ENCODE results near the gene MAP2K5.

Gene MAP2K5

GRCh38 chr15:67828969-67829646 lies 286.6 kb downstream of the MAP2K5 start:
- no peak for TF ChIP-seq CTCF (IDR thresholded peaks at IDR 0.05)
- TF ChIP-seq ZFX (IDR thresholded peaks at IDR 0.05; ENCODE audit: borderline replicate concordance) = no peak
- no peak overlapping the region for H3K27ac ChIP-seq

- no peak overlapping the region for H3K27ac ChIP-seq
- TF ChIP-seq CTCF (IDR thresholded peaks at IDR 0.05) (no peak), ZFX (IDR thresholded peaks at IDR 0.05; ENCODE audit: borderline replicate concordance) (no peak)
These were observed 287.4 kb downstream of the MAP2K5 start for GRCh38 chr15:67829647-67830504.

- TF ChIP-seq ZFX (IDR thresholded peaks at IDR 0.05; ENCODE audit: borderline replicate concordance) (no peak), CTCF (IDR thresholded peaks at IDR 0.05) (no peak)
- no peak overlapping the region for H3K27ac ChIP-seq
These were observed 288.9 kb downstream of the MAP2K5 start for GRCh38 chr15:67831363-67831762.

GRCh38 chr15:67832031-67832551 lies 289.6 kb downstream of the MAP2K5 start:
- TF ChIP-seq CTCF (IDR thresholded peaks at IDR 0.05) (peak; percentile 44), ZFX (IDR thresholded peaks at IDR 0.05; ENCODE audit: borderline replicate concordance) (no peak)
- no peak overlapping the region for H3K27ac ChIP-seq

- no peak for TF ChIP-seq CTCF (IDR thresholded peaks at IDR 0.05)
- no peak for TF ChIP-seq ZFX (IDR thresholded peaks at IDR 0.05; ENCODE audit: borderline replicate concordance)
These were observed 290.6 kb downstream of the MAP2K5 start for GRCh38 chr15:67832897-67833709.

GRCh38 chr15:67833710-67834511 lies 291.4 kb downstream of the MAP2K5 start:
- H3K27ac ChIP-seq = no peak overlapping the region
- TF ChIP-seq ZFX (IDR thresholded peaks at IDR 0.05; ENCODE audit: borderline replicate concordance) = no peak
- peak; percentile 75 for TF ChIP-seq CTCF (IDR thresholded peaks at IDR 0.05)

More at GRCh38 chr15:67832897-67833709, 290.6 kb downstream of the MAP2K5 start:
- no peak overlapping the region for H3K27ac ChIP-seq
